Kidney epithelial cell (primary cell): Measurements from ENCODE around the gene BNC2. TPM values are rescaled to one million over a fixed set of nuclear protein-coding genes. Genes with fewer than 3 reads are reported as not detected.

Experiments
- DNase-seq: peaks from one replicate; pipeline ENCODE4 v3.0.0-alpha.2; 2010; ENCODE audit warnings: low read depth
- H3K27me3 ChIP-seq: 2 replicates; pipeline ENCODE4 v1.6.0; 2011; ENCODE audit warnings: low read length; ENCODE audit not compliant: control insufficient read depth, insufficient read depth
- H3K36me3 ChIP-seq: 2 replicates; pipeline ENCODE4 v1.5.1; 2011; ENCODE audit warnings: low read length; ENCODE audit not compliant: control insufficient read depth, insufficient read depth
- H3K4me3 ChIP-seq: 2 replicates; pipeline ENCODE4 v1.5.1; 2011; ENCODE audit warnings: low read depth, mild to moderate bottlenecking, control low read depth, low read length
- CTCF ChIP-seq: IDR thresholded peaks from 2 replicates; pipeline ENCODE4 v1.5.1; 2011; ENCODE audit warnings: mild to moderate bottlenecking, moderate library complexity, low read length, control low read depth, inconsistent platforms; ENCODE audit not compliant: insufficient read depth, poor library complexity, severe bottlenecking
- total RNA-seq: library from RNA; depleted of rRNA; stranded (reverse); fragments of >200 nt; gene quantifications from 2 replicates; pipeline ENCODE4 v1.2.3, GENCODE V29; 2015

BNC2 gene
- total RNA-seq, 1 donor from 2014 or later: 1.5 TPM

- no peak for DNase-seq
- Histone ChIP-seq H3K27me3 (no peaks in the 10 kb centered on the region), H3K4me3 (no peak overlapping the region), H3K36me3 (no peaks in the 10 kb centered on the region)
- no peak for TF ChIP-seq CTCF
Measured at GRCh38 chr9:16681652-16681987, 188.8 kb downstream of the BNC2 start.

GRCh38 chr9:16680975-16681651 is 189.4 kb downstream of the BNC2 start:
- no peaks in the 10 kb centered on the region for H3K36me3 ChIP-seq
- no peak for DNase-seq
- no peak overlapping the region for H3K4me3 ChIP-seq
- H3K27me3 ChIP-seq: no peaks in the 10 kb centered on the region
- no peak for TF ChIP-seq CTCF

- Histone ChIP-seq H3K36me3 (no peaks in the 10 kb centered on the region), H3K4me3 (no peak overlapping the region), H3K27me3 (no peaks in the 10 kb centered on the region)
- DNase-seq: no peak
- no peak for TF ChIP-seq CTCF
Measured at GRCh38 chr9:16680541-16680940, 189.9 kb downstream of the BNC2 start.

- H3K36me3 ChIP-seq: no peaks in the 10 kb centered on the region
- no peak for TF ChIP-seq CTCF
- DNase-seq: no peak
- no peak overlapping the region for H3K4me3 ChIP-seq
- H3K27me3 ChIP-seq: no peaks in the 10 kb centered on the region
Measured at GRCh38 chr9:16679327-16679821, 191.1 kb downstream of the BNC2 start.

GRCh38 chr9:16676519-16676918 is 194.0 kb downstream of the BNC2 start:
- DNase-seq: no peak
- no peak for TF ChIP-seq CTCF

GRCh38 chr9:16675131-16675530 is 195.3 kb downstream of the BNC2 start:
- no peak for DNase-seq
- Histone ChIP-seq H3K4me3 (no peak overlapping the region), H3K36me3 (no peaks in the 10 kb centered on the region), H3K27me3 (no peaks in the 10 kb centered on the region)
- no peak for TF ChIP-seq CTCF

More at GRCh38 chr9:16676519-16676918, 194.0 kb downstream of the BNC2 start:
- no peaks in the 10 kb centered on the region for H3K27me3 ChIP-seq
- H3K36me3 ChIP-seq: no peaks in the 10 kb centered on the region
- H3K4me3 ChIP-seq: no peak overlapping the region
